GM19238 (cell line): ENCODE results near the gene MOCS1.
"Not testable (repeated sequence)": the region's sequence is repeated elsewhere in the genome, so short reads cannot be mapped to it uniquely, and the experiment has no call there.

Experiments
- DNase-seq: peaks from one replicate; pipeline ENCODE4 v3.0.0; 2011; ENCODE audit warnings: low spot score; ENCODE audit not compliant: insufficient read length

The MOCS1 gene

GRCh38 chr6:39934131-39934757 lies at the start of gene MOCS1:
Gene MOCS1, minus strand, starts transcription at chr6:39934462. Its CDS starts 45 bp downstream, at chr6:39934417.
- no peak for DNase-seq

- DNase-seq, result no peak
Observed at GRCh38 chr6:39984051-39984450, 49.8 kb upstream of the MOCS1 start.

DNA sequence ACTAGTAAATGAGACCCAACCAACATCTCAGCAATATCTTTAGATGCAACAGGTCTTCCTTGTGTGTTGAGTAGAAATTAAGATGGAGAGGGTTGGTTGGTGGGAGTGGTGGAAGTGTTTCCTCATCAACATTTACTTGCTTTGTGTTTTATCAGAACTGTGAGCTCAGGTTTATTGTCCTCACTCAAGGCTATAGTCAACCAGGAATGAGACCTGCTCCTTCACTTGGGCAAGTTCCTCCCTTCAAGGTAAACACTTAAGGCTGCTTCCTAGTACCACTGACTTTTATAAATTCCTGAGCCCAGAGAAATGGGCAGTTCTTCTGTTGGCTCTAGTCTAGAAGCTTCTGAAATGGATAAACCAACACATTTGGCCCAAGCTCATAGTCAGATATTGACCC lies 48.9 kb upstream of the MOCS1 start:
- no peak for DNase-seq

DNA sequence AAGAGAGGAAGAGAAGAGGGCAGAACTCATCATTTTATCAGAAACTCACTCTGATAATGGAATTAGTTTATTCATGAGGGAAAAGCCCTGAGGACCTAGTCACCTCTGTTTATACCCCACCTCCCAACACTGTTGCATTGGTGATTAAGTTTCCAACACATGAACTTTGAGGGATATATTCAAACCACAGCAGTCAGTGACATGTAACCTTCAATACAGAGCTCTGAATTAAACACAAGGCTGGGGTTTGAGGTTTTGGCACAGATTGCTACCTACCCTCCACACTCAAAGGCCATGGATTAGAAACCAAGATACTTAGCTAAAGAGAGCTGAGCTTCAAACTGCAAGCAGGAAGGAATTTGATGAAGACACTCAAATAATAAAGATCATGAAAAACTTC lies 48.5 kb upstream of the MOCS1 start:
- no peak for DNase-seq

GRCh38 chr6:39980839-39981580 lies 46.7 kb upstream of the MOCS1 start:
- DNase-seq, result peak; percentile 13

GRCh38 chr6:39979461-39980328 lies 45.4 kb upstream of the MOCS1 start:
- no peak for DNase-seq

- DNase-seq, result no peak
Observed at GRCh38 chr6:39978240-39978639, 44.0 kb upstream of the MOCS1 start.

GRCh38 chr6:39973661-39974060 lies 39.4 kb upstream of the MOCS1 start:
- DNase-seq, result no peak

DNA sequence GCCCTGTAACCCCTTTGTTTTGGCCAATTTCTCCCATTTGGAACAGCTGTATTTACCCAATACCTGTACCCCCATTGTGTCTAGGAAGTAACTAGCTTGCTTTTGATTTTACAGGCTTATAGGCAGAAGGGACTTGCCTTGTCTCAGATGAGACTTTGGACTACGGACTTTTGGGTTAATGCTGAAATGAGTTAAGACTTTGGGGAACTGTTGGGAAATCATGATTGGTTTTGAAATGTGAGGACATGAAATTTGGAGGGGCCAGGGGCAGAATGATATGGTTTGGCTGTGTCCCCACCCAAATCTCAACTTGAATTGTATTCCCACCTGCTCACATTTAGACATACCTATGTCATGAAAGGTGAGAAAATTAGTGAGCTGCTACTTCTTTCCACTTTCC lies 38.5 kb upstream of the MOCS1 start:
- not testable (repeated sequence) for DNase-seq

DNA sequence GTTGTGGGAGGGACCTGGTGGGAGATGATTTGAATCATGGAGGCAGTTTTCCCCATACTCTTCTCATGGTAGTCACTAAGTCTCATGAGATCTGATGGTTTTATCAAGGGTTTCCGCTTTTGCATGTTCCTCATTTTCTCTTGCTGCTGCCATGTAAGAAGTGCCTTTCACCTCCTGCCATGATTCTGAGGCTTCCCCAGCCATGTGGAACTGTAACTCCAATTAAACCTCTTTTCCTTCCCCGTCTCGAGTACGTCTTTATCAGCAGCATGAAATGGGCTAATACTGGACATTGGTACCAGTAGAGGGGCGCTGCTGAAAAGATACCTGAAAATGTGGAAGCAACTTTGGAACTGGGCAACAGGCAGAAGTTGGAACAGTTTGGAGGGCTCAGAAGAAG lies 36.9 kb upstream of the MOCS1 start:
- not testable (repeated sequence) for DNase-seq

GRCh38 chr6:39965751-39966150 lies 31.5 kb upstream of the MOCS1 start:
- no peak for DNase-seq

- no peak for DNase-seq
Observed at GRCh38 chr6:39964530-39964929, 30.3 kb upstream of the MOCS1 start.

DNA sequence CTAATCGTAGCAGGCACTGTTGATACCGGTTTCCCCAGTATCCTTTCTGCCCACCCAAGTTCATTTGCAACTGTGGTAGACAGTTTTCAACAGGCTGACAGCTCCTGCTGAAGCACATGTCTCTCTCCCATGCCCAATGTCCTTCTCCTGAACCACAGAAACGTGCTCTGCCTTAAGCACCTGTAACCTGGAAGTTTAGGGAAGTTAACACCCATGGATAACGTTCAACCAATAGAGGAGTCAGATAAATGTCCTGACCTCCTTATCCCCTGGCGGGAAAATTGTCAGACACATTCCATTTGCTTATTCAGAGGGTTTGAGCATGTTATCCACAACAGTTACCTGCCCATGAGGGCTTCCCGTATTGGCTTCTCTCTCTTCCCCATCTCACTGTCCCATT lies 29.8 kb upstream of the MOCS1 start:
- DNase-seq, result no peak

GRCh38 chr6:39962831-39963230 lies 28.6 kb upstream of the MOCS1 start:
- no peak for DNase-seq

DNA sequence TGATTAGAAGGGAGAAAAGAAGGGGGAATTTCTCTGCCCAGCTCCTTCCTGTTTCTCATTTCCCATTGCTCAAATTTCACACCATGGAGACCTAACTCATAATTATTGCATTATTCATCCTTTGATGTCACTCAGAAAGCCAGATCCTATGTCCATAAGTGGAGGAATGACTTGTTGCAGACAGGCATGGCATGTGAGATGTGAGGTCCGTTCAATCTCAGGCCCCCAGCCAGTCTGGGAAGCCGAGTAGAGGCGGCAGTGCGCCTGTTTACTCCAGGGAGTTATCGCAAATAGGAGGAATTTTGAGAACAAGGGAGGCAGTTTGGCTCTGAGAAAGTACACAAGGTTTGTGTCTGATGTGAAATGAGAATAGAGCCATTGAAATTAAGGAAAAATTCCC lies 26.9 kb upstream of the MOCS1 start:
- no peak for DNase-seq

DNA sequence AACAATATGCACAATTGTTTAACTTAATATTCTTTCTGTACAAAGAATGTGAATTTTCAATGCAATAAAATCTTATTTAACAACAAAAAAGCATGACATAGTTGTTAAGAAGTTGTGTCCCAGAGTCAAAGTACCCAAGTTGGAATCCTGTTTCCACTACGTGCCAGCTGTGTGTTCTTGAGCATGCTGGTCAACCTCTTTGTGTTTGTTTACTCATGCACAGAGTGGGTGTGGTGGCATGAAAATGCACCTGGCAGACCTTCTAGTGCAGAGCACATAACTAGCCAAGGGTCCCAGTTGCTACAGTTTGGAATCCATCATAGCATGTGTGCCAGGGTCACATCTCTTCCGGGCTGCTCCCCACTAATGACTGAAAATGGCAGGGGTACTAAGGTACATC lies 24.7 kb upstream of the MOCS1 start:
- DNase-seq, result no peak

GRCh38 chr6:39956936-39957335 lies 22.7 kb upstream of the MOCS1 start:
- no peak for DNase-seq

- DNase-seq, result no peak
Observed at GRCh38 chr6:39953076-39953618, 18.9 kb upstream of the MOCS1 start.

- DNase-seq, result no peak
Observed at GRCh38 chr6:39952167-39952566, 17.9 kb upstream of the MOCS1 start.

DNA sequence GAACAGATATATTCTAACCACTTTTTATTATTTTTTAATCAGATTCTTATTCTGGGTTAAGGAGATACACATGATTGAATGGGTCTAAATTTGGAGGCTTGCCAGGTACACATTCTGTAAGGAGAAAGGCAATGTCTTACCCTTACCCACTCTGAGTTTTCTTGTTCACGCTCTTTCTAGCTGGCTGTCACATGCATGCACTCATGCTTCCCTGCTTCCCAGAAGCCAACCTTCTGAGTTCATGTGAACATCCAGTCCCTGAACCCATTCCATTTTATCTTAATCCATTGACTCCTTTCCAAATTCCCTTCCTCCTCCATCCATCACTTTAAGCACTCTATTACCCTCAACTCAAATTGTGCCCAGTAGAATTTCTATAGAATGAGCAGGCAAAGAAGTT lies 17.5 kb upstream of the MOCS1 start:
- DNase-seq, result no peak

- no peak for DNase-seq
Observed at GRCh38 chr6:39951191-39951590, 16.9 kb upstream of the MOCS1 start.

DNA sequence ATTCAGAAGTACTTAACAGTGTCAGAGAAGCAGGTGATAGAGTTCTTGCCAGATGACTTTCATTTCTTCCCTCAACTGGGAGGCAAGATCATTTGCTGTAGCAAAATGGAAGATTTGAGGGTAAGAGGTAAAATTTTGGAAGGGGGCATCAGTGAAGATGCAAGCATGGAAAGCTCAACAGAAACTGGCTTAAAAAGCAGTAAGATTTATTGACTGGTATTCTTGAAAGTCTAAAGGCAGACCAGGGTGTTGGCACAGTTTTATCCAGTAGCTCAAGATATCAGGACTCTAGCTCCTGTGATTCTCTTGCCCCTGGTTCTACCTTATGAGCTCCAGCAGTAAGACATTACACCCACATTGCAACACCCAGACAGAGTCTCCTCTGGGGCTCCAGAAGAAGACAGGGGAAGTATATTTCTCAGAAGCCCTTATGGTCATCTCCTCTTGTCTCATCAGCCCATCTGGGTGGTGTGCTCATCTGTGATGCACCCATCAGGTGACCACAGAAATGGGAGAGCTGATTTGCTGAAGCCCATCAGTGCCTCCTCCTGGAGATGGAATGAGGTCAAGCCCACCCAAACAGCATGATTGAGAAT lies 16.0 kb upstream of the MOCS1 start:
- no peak for DNase-seq
